Activated CD8-positive, alpha-beta T cell treated with anti-CD3 and anti-CD28 coated beads for 36 hours (primary cell): ENCODE results near the gene FRY. TPM values are rescaled to one million over a fixed set of nuclear protein-coding genes. Genes with fewer than 3 reads are reported as not detected.

Experiments used
- ATAC-seq: fragments of 200-7000 bp; cut with Tn5 transposase; one replicate; pipeline ENCODE4 v1.10.0; 2021; ENCODE audit warnings: mild to moderate bottlenecking, moderate library complexity
- CTCF ChIA-PET: fragments of 350-600 bp; sonication (Branson Sonifier 250); formaldehyde crosslinking; loops from one replicate; lab custom pipeline; 2021; ENCODE audit warnings: antibody characterized with exemption; lab: Charles Lee
- POLR2A ChIA-PET: fragments of 350-600 bp; sonication (Branson Sonifier 250); formaldehyde crosslinking; loops from one replicate; lab custom pipeline; 2021; ENCODE audit warnings: antibody characterized with exemption; lab: Charles Lee
- DNase-seq: peaks from one replicate; pipeline ENCODE4 v3.0.0-alpha.2; 2020
- H3K27ac Mint-ChIP-seq: one replicate; pipeline ENCODE4 v1.8.0; 2021; ENCODE audit warnings: mild to moderate bottlenecking, mixed read lengths
- H3K27me3 Mint-ChIP-seq: one replicate; pipeline ENCODE4 v1.8.0; 2021; ENCODE audit warnings: mixed read lengths
- H3K36me3 Mint-ChIP-seq: one replicate; pipeline ENCODE4 v1.8.0; 2021; ENCODE audit warnings: low read depth, mixed read lengths
- H3K4me1 Mint-ChIP-seq: one replicate; pipeline ENCODE4 v1.8.0; 2021; ENCODE audit warnings: low read depth, mixed read lengths
- H3K4me3 Mint-ChIP-seq: one replicate; pipeline ENCODE4 v1.8.0; 2021; ENCODE audit warnings: mild to moderate bottlenecking, moderate library complexity, mixed read lengths
- H3K9me3 Mint-ChIP-seq: one replicate; pipeline ENCODE4 v1.8.0; 2021; ENCODE audit warnings: mixed read lengths
- CTCF ChIP-seq: fragments of 200-600 bp; IDR thresholded peaks from one replicate; pipeline ENCODE4 v1.8.0; 2022; ENCODE audit warnings: antibody characterized with exemption, mild to moderate bottlenecking
- intact Hi-C: fragments of 100-400 bp; cut with micrococcal nuclease; formaldehyde crosslinking; loops from one replicate; pipeline ENCODE4 v1.10.0; 2022
- total RNA-seq, 2 experiments: library from RNA; stranded (reverse); gene quantifications; one replicate each; pipeline ENCODE4 v1.2.3, GENCODE V29; 2021

The FRY gene
- total RNA-seq, 2 experiments from 2014 or later: 0.58 to 0.68 TPM

- intact Hi-C loops: no loop called here
Observed at GRCh38 chr13:32216281-32216680, 184.7 kb downstream of the FRY start.

GRCh38 chr13:32222046-32222676 lies 190.6 kb downstream of the FRY start:
- Mint-ChIP-seq H3K4me3 (no peak overlapping the region), H3K4me1 (no peaks in the 10 kb centered on the region), H3K27me3 (no peaks in the 10 kb centered on the region), H3K9me3 (no peaks in the 10 kb centered on the region), H3K27ac (no peak overlapping the region), H3K36me3 (no peaks in the 10 kb centered on the region)
- TF ChIP-seq CTCF: no peak
- POLR2A ChIA-PET: no interaction called here
- ATAC-seq: no peak
- intact Hi-C loops: no loop called here
- CTCF ChIA-PET: interaction anchor here (1.6 kb wide), 1 partner anchor 24 kb away, joined by 6 read pairs; no protein-coding TSS in a partner anchor
- DNase-seq: no peak

More at GRCh38 chr13:32216281-32216680, 184.7 kb downstream of the FRY start:
- no peak for ATAC-seq
- Mint-ChIP-seq H3K4me1 (no peaks in the 10 kb centered on the region), H3K9me3 (no peaks in the 10 kb centered on the region), H3K4me3 (no peak overlapping the region), H3K27me3 (no peaks in the 10 kb centered on the region), H3K36me3 (no peaks in the 10 kb centered on the region), H3K27ac (no peak overlapping the region)
- no peak for DNase-seq
- POLR2A ChIA-PET: no interaction called here
- no peak for TF ChIP-seq CTCF
- CTCF ChIA-PET: interaction anchor here (0.8 to 1.5 kb wide), 2 partner anchors 52 to 226 kb away, joined by 3 to 4 read pairs; no protein-coding TSS in a partner anchor

- no peak for TF ChIP-seq CTCF
- intact Hi-C loops: no loop called here
- ChIA-PET CTCF (no interaction called here), POLR2A (interaction anchor here (0.7 kb wide), 1 partner anchor 10 kb away, joined by 3 read pairs; no protein-coding TSS in a partner anchor)
- ATAC-seq (no peak), DNase-seq (no peak)
- H3K4me1 Mint-ChIP-seq: no peaks in the 10 kb centered on the region
- H3K27me3 Mint-ChIP-seq: no peaks in the 10 kb centered on the region
- H3K36me3 Mint-ChIP-seq: no peaks in the 10 kb centered on the region
- no peak overlapping the region for H3K4me3 Mint-ChIP-seq
- no peak overlapping the region for H3K27ac Mint-ChIP-seq
- no peaks in the 10 kb centered on the region for H3K9me3 Mint-ChIP-seq
Observed at GRCh38 chr13:32224916-32225315, 193.3 kb downstream of the FRY start.

- H3K36me3 Mint-ChIP-seq: no peaks in the 10 kb centered on the region
- no peak for TF ChIP-seq CTCF
- H3K9me3 Mint-ChIP-seq: no peaks in the 10 kb centered on the region
- ChIA-PET CTCF (no interaction called here), POLR2A (interaction anchor here (0.6 to 0.7 kb wide), 2 partner anchors 10 to 13 kb away, joined by 3 read pairs; no protein-coding TSS in a partner anchor)
- ATAC-seq: no peak
- no peak for DNase-seq
- intact Hi-C loops: no loop called here
- no peaks in the 10 kb centered on the region for H3K27me3 Mint-ChIP-seq
- no peak overlapping the region for H3K27ac Mint-ChIP-seq
- H3K4me1 Mint-ChIP-seq: no peaks in the 10 kb centered on the region
- no peak overlapping the region for H3K4me3 Mint-ChIP-seq
Observed at GRCh38 chr13:32225481-32225931, 193.9 kb downstream of the FRY start.

- no peak for ATAC-seq
- no peak for TF ChIP-seq CTCF
Observed at GRCh38 chr13:32228330-32229041, 196.9 kb downstream of the FRY start.

More at GRCh38 chr13:32228330-32229041, 196.9 kb downstream of the FRY start:
- no peak overlapping the region for H3K27ac Mint-ChIP-seq
- no peaks in the 10 kb centered on the region for H3K9me3 Mint-ChIP-seq
- DNase-seq: peak; percentile 5
- intact Hi-C loops: no loop called here
- H3K27me3 Mint-ChIP-seq: no peaks in the 10 kb centered on the region
- POLR2A ChIA-PET: no interaction called here
- H3K36me3 Mint-ChIP-seq: no peaks in the 10 kb centered on the region
- no peaks in the 10 kb centered on the region for H3K4me1 Mint-ChIP-seq
- CTCF ChIA-PET: interaction anchor here (1.1 kb wide), 1 partner anchor 20 kb away, joined by 3 read pairs; no protein-coding TSS in a partner anchor
- H3K4me3 Mint-ChIP-seq: no peak overlapping the region
